Pancreas (tissue), 10 donors: Measurements from ENCODE around the gene TSSC4. TPM values are rescaled to one million over a fixed set of nuclear protein-coding genes. Genes with fewer than 3 reads are reported as not detected.
A peak's percentile ranks its signal among the peaks of the same experiment; 100 is the strongest.

Experiments used
- ATAC-seq, 4 donors: fragments of 200-7000 bp; cut with Tn5 transposase; one replicate each; pipeline versions ENCODE4 v1.8.0 to v1.9.1; 2020; ENCODE audit warnings: mild to moderate bottlenecking in 4 of 4, moderate library complexity in 4 of 4
- DNase-seq, 6 donors: peaks; one replicate each; pipeline ENCODE4 v3.0.0-alpha.2; 2020
- FAIRE-seq: peaks from 2 replicates; lab custom pipeline; 2012; peaks lifted over from hg19 to GRCh38; lab: Jason Lieb, UNC
- H3K27ac ChIP-seq, 4 donors: fragments of 200-600 bp; sonication (generic); 1 replicate in 3 of 4; 2 replicates in 1 of 4; pipeline versions ENCODE4 v1.5.0 to v1.8.0; 2020
- H3K27me3 ChIP-seq, 4 donors: fragments of 200-600 bp; one replicate each; pipeline ENCODE4 v1.8.0; 2021
- H3K36me3 ChIP-seq, 3 donors: fragments of 200-600 bp; sonication (generic) in 1 of 3; one replicate each; pipeline versions ENCODE4 v1.5.0 to v1.8.0; 2020 to 2021
- H3K4me1 ChIP-seq, 3 donors: fragments of 200-600 bp; one replicate each; pipeline ENCODE4 v1.8.0; 2021
- H3K4me3 ChIP-seq, 4 donors: fragments of 200-600 bp; sonication (generic) in 2 of 4; one replicate each; pipeline versions ENCODE4 v1.5.0 to v1.8.0; 2020 to 2021
- H3K9me3 ChIP-seq, 4 donors: fragments of 200-600 bp; one replicate each; pipeline ENCODE4 v1.8.0; 2021
- WGBS, 2 donors: extraction: QIAGEN DNeasy Blood & Tissue Kit; methylation state at CpG; one replicate each; pipeline ENCODE4 v1.1.7; 2013; 5-methylcytosine and 5-hydroxymethylcytosine counted together
- intact Hi-C, 3 donors: fragments of 100-400 bp; cut with DNase I; formaldehyde crosslinking; loops; one replicate each; pipeline versions ENCODE4 v1.11.1 to v1.14.2; 2022
- polyA plus RNA-seq, 2 donors: library from polyadenylated mRNA; stranded (reverse); fragments of 200-250 nt; gene quantifications; one replicate each; pipeline ENCODE4 v1.2.3, GENCODE V29; 2013
- total RNA-seq, 6 donors: library from RNA; stranded (reverse); fragmentation: NEBNext Ultra II Directional in 4 of 6; extraction: Animal tissue kit (Norgen Biotek cat#: 25700) in 4 of 6; gene quantifications; one replicate each; pipeline versions ENCODE4 v1.2.1 to v1.2.4, GENCODE V29; 2021 to 2023
- TF ChIP-seq, protein P1 (sequence below), 4 donors: fragments of 200-600 bp; sonication (generic) in 3 of 4; IDR thresholded peaks; one replicate each; pipeline versions ENCODE4 v1.5.0 to v1.8.0; 2021; ENCODE audit warnings: antibody characterized with exemption in 4 of 4
- donor health status: healthy with polysubstance abuse.
- donor health status: DM: no; HTN: no; CAD: no; lungs with moderate emphysema.
- donor health status: DM: no; HTN: no; CAD: no.
- donor health status: control.
- donor health status: control.
- donor health status: Bipolar disorder and iron deficiency.
- donor health status: DM: yes; HTN: yes; CAD: no.
- donor health status: DM: no; HTN: no; CAD: no.
- donor health status: DM: no; HTN: no; CAD: no.
- donor health status: DM: yes; HTN: yes; CAD: no.

The TSSC4 gene
- total and polyA plus RNA-seq, 8 donors: 16.8 to 60.0 (median 22.1) TPM

DNA sequence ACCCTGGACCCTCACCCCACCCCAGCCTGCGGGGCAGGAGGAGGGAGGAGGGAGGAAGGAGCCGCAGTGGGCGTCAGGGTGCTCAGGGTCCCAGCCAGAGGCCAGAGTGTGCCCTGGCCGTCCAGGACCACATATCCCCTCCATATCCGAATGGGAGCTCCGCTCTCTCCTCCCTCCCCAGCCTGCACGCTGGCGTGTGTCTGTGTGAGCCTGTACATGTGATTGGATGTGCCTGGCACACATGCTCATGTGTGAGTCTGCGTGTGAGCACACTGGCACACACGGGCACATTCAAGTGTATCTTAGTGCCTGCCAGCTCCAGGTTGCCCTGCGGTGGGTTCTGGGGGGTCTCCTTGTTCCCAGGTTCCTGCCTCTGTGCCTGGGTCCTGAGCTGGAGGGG lies 8.1 kb downstream of the TSSC4 start:
- WGBS, 2 donors: 37 to 69% methylated on average over 10 to 11 of the region's 11 CpGs
- TF ChIP-seq, protein P1, sequence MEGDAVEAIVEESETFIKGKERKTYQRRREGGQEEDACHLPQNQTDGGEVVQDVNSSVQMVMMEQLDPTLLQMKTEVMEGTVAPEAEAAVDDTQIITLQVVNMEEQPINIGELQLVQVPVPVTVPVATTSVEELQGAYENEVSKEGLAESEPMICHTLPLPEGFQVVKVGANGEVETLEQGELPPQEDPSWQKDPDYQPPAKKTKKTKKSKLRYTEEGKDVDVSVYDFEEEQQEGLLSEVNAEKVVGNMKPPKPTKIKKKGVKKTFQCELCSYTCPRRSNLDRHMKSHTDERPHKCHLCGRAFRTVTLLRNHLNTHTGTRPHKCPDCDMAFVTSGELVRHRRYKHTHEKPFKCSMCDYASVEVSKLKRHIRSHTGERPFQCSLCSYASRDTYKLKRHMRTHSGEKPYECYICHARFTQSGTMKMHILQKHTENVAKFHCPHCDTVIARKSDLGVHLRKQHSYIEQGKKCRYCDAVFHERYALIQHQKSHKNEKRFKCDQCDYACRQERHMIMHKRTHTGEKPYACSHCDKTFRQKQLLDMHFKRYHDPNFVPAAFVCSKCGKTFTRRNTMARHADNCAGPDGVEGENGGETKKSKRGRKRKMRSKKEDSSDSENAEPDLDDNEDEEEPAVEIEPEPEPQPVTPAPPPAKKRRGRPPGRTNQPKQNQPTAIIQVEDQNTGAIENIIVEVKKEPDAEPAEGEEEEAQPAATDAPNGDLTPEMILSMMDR (IDR thresholded peaks at IDR 0.05): no peak

GRCh38 chr11:2409126-2409525 lies 8.6 kb downstream of the TSSC4 start:
- no peaks in the 10 kb centered on the region for H3K4me1 ChIP-seq
- no peak overlapping the region for H3K27ac ChIP-seq
- no peak for FAIRE-seq
- H3K36me3 ChIP-seq: no peaks in the 10 kb centered on the region
- 37 to 47% methylated on average over 16 of the region's 16 CpGs for WGBS, 2 donors
- TF ChIP-seq, protein P1 (IDR thresholded peaks at IDR 0.05): no peak
- no peak for ATAC-seq
- H3K4me3 ChIP-seq: no peak overlapping the region
- no peaks in the 10 kb centered on the region for H3K27me3 ChIP-seq
- no peaks in the 10 kb centered on the region for H3K9me3 ChIP-seq
- intact Hi-C loops: no loop called here
- DNase-seq: no peak

More for the DNA sequence above, 8.1 kb downstream of the TSSC4 start:
- H3K36me3 ChIP-seq: peaks cover 0 to 4% (median 0%) of the 10 kb centered on the region in 3 donors
- H3K4me1 ChIP-seq: no peaks in the 10 kb centered on the region
- intact Hi-C loops: no loop called here
- no peaks in the 10 kb centered on the region for H3K9me3 ChIP-seq
- DNase-seq (no peak), FAIRE-seq (no peak), ATAC-seq (no peak)
- no peak overlapping the region for H3K27ac ChIP-seq
- no peak overlapping the region for H3K4me3 ChIP-seq
- H3K27me3 ChIP-seq: no peaks in the 10 kb centered on the region

DNA sequence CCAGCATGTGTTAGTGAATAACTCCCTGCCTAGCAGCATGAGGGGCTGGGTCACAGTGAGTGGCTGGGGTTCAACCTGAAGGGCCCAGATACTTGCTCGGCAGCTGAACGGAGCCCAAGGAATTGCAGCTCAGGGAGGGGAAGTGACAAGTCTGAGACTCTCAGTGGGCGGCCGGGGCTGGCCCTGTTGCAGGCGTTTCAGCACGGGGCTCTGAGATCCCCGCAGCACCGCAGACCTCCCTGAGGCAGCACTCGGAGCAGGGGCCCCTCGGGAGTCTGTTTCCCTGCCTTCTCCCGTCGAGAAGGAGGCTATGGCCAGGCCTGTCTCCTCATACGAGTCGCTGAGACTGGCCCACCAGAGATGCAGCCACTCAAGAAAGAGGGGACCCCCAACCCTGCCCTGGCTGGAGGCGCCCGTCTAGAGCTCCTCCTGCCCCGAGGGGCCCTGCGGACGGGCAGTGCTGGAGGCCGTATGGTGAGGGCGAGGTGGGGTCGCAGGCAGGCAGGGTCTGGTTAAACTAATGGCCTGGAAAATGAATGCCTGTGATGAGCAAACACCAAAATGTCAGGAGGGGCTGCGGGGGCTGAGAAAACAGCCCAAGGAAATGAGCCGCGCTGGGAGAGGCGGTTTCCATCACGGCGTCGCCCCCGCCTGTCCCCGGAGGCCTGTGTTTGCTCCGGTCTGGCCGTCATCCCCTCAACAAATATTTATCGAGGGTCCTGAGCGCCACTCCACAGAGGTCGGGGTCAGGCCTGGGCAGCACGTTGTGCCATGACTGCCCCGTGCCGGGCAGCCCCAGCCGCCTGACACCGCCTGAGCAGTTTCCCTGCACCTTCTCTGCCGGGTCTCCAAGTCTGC lies 9.3 kb downstream of the TSSC4 start:
- H3K9me3 ChIP-seq: no peaks in the 10 kb centered on the region
- no peak for DNase-seq
- TF ChIP-seq, protein P1 (IDR thresholded peaks at IDR 0.05): no peak
- no peak for FAIRE-seq
- no peak overlapping the region for H3K4me3 ChIP-seq
- 28 to 37% methylated on average over 42 of the region's 42 CpGs for WGBS, 2 donors
- intact Hi-C loops: loop anchor here in 1 of 3 donors (5.0 to 10.0 kb wide), 2 partner anchors 88 to 215 kb away; no protein-coding TSS in a partner anchor
- H3K27ac ChIP-seq: no peak overlapping the region
- peak in 2 of 4 donors; percentile 17 to 23 for ATAC-seq
- H3K36me3 ChIP-seq: no peaks in the 10 kb centered on the region
- no peaks in the 10 kb centered on the region for H3K4me1 ChIP-seq
- H3K27me3 ChIP-seq: no peaks in the 10 kb centered on the region

- H3K27ac ChIP-seq: no peak overlapping the region
- no peak overlapping the region for H3K4me3 ChIP-seq
- DNase-seq: no peak
- no peaks in the 10 kb centered on the region for H3K4me1 ChIP-seq
- intact Hi-C loops: loop anchor here in 1 of 3 donors (5.0 to 10.0 kb wide), 2 partner anchors 88 to 216 kb away; no protein-coding TSS in a partner anchor
- FAIRE-seq: no peak
- H3K36me3 ChIP-seq: no peaks in the 10 kb centered on the region
- H3K9me3 ChIP-seq: no peaks in the 10 kb centered on the region
- no peak for ATAC-seq
- 55 to 66% methylated on average over 6 to 9 of the region's 9 CpGs for WGBS, 2 donors
- TF ChIP-seq, protein P1 (IDR thresholded peaks at IDR 0.05): no peak
- no peaks in the 10 kb centered on the region for H3K27me3 ChIP-seq
Measured at GRCh38 chr11:2410616-2411015, 10.1 kb downstream of the TSSC4 start.
